Stimulated activated CD8-positive, alpha-beta memory T cell treated with anti-CD3 and anti-CD28 coated beads, Interleukin-7, amount 100 ng/mL, for 1 hour (primary cell): ENCODE results near the gene MEGF11.

Experiments
- DNase-seq, 2 donors: peaks; one replicate each; pipeline ENCODE4 v3.0.0-alpha.2; 2020; ENCODE audit warnings: low read depth in 2 of 2

The MEGF11 gene

GRCh38 chr15:66253418-66254088, at the start of gene MEGF11:
MEGF11 (minus strand) TSS chr15:66253750; CDS start chr15:66128403, 125,347 bp downstream.
- no peak for DNase-seq

DNA sequence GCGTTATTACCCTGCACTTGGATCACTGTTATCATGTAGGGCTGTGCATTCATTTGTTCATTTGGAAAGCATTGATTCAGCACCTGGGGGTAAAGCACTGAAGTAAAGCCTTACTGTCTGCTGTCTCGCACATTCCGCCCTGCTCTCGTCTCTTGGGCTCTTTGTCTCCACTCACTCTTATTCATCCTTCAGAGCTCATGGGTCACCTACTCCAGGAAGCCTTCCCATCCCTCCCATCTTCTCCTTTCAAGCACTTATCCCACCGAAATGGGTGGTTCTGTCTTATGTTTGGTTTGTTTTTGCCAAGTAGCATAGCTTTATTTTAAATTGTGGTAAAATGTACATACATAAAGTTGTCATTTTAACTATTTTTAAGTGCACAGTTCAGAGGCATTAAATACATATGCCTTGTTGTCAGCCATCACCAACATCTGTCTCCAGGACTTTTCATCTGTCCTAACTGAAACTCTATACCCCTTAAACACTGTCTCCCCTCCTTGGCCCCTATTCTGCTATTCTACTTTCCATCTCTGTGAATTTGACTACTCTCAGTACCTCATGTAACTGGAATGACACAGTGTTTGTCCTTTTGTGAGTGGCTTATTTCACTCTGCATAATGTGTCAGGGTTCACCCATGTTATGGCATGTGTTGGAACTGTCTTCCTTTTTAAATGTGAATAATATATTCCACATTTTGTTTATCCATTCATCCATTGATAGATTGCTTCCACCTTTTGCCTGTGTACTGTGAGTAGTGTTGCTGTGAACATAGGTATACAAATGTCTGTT, 49.1 kb upstream of the MEGF11 start:
- DNase-seq = no peak

DNA sequence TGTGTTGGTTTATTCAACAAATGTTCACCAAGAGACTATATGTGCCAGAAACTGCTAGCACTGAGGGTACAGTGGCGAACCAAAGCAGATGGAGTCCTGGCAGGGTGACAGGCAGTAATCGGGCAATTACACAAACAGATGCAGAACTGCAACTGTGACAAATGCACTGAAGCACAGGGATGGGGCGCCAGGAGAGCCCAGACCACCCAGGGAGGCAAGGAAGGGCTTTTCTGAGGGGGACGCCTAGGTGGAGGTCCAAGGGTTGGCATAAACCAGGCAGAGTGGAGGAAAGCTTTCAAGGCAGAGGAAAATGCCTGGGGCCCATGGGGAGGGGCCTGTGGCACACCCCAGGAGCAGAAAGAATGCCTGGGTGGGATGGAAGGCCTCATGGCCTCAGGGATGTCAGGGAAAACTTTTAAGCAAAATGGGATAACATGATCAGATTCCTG, 45.3 kb upstream of the MEGF11 start:
- DNase-seq = no peak

- no peak for DNase-seq
Observed at GRCh38 chr15:66296186-66296585, 42.6 kb upstream of the MEGF11 start.

DNA sequence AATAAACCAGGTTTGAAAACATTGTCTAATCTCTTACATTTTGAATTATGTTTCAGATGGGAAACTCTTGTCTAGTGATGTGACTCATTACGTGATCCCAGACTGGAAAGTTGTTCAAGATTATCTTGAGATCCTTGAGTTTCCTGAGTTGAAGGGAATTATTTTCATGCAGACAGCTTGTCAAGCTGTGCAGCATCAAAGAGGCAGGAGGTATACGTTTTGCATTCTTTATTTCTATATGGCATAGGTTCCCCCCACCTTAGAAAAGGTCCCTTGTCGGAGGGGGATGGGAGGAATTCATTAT, 41.3 kb upstream of the MEGF11 start:
- DNase-seq = no peak

GRCh38 chr15:66294157-66294931, 40.8 kb upstream of the MEGF11 start:
- DNase-seq = no peak

DNA sequence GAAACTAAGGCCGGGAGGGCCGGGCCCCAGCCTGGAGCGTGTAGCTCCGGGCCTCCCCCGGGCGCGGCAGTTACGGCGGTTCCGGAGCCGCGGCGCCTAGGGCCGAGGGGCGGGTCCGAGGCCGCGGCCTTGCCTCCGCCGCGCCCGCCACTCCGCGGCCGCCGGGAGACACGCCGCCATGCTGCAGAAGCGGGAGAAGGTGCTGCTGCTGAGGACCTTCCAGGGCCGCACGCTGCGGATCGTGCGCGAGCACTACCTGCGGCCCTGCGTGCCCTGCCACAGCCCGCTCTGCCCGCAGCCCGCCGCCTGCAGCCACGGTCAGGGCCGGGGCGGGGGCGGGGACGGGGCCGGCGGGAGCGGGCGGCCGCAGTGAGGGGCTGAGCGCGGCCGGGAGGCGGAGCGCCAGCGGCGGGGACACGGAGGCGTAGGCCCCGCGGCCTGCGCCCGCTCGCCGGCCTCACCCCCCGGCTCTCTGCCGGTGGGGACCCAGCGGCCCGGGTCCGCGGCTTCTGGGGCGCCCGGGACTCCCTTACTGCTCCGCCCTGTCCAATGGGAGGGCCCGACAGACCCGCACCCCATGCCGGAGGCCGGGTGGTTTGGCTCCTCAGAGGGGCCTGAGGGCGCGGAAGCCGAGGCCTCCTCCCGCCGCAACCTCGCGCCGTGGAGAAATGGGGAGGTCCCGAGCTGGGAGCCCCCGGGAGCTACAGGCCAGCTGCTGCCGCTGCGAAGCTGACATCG, 40.0 kb upstream of the MEGF11 start, which contains the start of gene DIS3L:
Gene DIS3L, plus strand, starts transcription at position 150 of the 738 bp plus-strand sequence. Its CDS starts 29 bp downstream, at position 179.
- DNase-seq = peak; percentile 29 to 35

- no peak for DNase-seq
Observed at GRCh38 chr15:66292571-66293418, 39.2 kb upstream of the MEGF11 start.

GRCh38 chr15:66291816-66292570, 38.4 kb upstream of the MEGF11 start:
- DNase-seq = no peak

GRCh38 chr15:66290518-66290917, 37.0 kb upstream of the MEGF11 start:
- DNase-seq = no peak

GRCh38 chr15:66290007-66290406, 36.5 kb upstream of the MEGF11 start:
- DNase-seq = no peak

GRCh38 chr15:66288551-66289185, 35.1 kb upstream of the MEGF11 start:
- DNase-seq = no peak

DNA sequence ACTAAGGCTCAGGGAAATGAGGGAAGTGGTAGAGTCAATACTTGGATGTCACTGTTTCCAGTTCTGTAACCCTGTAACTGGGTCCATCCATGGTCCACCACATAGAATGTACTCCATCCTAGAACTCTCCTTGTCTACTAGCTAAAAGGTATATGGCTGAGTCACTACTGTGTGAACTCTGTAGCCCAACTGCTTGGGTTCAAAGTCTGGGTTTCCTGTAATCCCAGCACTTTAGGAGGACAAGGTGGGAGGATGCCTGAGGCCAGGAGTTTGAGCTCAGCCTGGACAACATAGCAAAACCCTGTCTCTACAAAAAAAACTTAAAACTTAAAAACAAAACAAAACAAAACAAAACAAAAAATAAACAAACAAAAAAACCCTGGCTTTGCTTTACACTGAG, 34.5 kb upstream of the MEGF11 start:
- no peak for DNase-seq

GRCh38 chr15:66287461-66288057, 34.0 kb upstream of the MEGF11 start:
- no peak for DNase-seq

DNA sequence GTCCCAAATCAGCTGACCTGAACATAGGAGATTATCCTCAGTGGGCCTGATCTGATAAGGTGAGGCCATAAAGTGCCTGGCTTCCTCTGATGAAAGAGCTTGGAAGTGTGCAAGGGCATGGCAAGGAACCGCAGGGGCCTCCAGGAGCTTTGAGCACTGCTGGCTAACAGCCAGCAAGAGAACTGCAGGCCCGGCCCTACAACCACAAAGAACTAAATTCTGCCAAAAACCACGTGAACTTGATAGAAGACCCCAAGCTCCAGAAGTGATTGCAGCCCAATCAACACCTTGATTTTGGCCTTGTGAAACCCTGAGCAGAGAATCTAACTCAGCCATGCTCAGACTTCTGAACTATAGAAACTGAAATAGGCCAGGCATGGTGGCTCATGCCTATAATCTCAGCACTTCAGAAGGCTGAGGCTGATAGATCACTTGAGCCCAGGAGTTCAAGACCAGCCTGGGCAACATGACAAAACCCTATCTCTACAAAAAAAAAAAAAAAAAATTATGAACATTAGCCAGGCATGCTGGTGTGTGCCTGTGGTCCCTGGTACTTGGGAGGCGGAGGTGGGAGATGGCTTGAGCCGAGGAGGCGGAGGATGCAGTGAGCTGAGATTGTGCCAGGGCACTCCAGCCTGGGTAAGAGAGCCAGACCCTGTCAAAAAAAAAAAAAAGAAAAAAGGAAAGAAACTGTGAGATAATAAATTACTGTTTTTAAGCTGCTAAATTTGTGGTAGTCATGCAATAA, 32.2 kb upstream of the MEGF11 start:
- DNase-seq = no peak

- no peak for DNase-seq
Observed at GRCh38 chr15:66284271-66284670, 30.7 kb upstream of the MEGF11 start.

DNA sequence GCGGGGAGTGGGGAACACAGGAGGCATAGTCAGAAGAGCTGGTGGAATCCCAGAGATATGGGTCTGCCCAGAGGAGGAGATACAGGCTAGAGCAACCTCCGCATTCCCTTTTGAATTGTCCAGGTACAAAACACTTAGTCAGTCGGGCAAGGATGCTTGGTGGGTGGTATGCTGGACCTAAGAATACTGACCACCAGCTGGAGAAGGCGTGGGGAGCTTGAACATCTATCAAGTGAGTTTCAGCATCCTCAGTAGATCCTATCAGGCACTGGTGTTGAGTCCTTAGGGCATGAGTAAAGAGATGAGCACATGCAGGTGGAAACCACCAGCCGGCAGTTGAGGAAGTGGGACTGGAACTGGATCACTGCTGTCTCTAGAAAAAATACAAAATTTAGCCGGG, 25.1 kb upstream of the MEGF11 start:
- DNase-seq = no peak

DNA sequence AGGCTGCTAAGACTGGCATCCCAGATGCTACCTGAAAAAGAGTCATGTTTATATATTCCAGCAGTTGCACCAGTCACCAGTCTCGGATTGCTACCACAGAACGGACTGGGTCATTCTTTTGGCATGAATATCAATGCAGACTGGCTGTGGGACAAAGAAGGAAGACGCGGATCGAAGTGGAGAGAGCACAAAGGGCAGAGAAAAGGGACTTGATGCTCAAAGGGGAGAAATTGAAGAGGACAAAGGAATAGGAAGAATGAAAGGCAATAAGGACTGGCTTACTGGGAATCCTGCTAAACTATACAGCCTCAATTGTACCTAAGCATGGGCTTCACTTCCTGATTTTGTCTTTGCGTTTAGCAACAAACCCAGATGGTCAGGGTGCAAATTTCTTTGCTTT, 24.5 kb upstream of the MEGF11 start:
- DNase-seq = no peak

- no peak for DNase-seq
Observed at GRCh38 chr15:66276546-66276945, 23.0 kb upstream of the MEGF11 start.
